ENCODE data around the gene ACBD4.

DNA sequence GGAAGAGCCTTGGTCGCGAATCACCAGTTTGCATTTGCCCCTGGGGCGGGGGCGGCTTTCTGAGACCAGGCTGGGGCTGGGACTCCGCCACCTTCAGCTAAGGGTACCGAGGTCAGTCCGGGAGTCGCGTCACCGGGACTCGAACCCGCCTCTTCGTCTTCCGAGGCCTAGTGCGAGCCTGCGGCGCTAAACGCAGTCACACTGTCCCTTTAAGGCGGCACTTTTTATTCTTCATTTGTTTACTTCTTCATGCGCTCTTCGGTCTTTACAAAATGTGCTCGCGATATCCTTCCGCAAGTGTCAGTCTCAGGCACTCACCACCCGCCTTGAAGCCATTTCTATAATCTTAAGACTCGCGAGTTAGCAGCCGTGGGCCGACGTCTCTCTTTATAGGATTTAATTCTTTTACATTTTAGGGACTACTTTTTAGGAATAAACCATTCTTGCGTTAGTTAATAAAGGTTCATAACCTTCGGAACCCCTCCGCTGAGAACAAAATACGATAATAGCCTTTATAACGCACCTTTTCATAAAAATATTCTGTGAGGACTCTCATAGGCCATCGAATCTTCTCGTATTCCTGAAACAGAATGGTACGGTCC lies 12.2 kb downstream of the ACBD4 start:
- TF ChIP-seq CTCF (conservative IDR thresholded peaks at IDR 0.05; ENCODE audit: low read length) (no peak), EZH2phosphoT487 (IDR thresholded peaks at IDR 0.05; ENCODE audit: borderline replicate concordance) (no peak)

Measured in Loucy (cell line).